ENCODE results near the gene GPR15.
"Not testable (repeated sequence)": the region's sequence is repeated elsewhere in the genome, so short reads cannot be mapped to it uniquely, and the experiment has no call there.

The GPR15 gene

DNA sequence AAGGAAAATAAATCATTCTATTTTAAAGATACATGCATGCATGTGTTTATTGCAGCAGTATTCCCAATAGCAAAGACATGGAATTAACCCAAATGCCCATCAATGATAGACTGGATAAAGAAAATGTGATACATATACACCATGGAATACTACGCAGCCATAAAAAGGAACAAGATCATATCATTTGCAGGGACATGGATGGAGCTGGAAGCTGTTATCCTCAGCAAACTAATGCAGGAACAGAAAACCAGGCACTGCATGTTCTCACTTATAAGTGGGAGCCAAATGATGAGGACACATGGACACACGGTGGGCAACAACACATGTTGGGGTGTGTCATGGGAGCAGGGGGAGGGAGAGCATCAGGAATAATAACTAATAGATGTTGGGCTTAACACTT is 28.0 kb downstream of the GPR15 start:
- not testable (repeated sequence) for DNase-seq

DNA sequence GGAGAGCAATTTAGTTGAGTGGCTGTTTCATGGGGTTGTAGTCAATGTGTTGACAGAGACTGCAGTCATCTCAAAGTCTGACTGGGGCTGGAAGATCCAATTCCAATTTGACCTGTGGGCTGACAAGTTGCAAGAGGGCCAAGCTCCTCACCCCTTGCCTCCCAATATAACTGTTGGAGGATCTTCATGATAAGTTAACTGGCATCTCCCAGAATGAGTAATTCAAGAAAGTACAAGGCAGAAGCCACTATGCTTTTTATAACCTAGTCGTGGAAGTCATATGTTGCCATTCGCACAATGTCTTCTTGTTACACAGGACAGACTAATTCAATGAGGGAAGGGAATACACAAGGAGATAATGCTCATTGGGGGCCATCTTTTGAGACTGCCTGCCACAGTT is 29.1 kb downstream of the GPR15 start:
- no peak for DNase-seq

DNA sequence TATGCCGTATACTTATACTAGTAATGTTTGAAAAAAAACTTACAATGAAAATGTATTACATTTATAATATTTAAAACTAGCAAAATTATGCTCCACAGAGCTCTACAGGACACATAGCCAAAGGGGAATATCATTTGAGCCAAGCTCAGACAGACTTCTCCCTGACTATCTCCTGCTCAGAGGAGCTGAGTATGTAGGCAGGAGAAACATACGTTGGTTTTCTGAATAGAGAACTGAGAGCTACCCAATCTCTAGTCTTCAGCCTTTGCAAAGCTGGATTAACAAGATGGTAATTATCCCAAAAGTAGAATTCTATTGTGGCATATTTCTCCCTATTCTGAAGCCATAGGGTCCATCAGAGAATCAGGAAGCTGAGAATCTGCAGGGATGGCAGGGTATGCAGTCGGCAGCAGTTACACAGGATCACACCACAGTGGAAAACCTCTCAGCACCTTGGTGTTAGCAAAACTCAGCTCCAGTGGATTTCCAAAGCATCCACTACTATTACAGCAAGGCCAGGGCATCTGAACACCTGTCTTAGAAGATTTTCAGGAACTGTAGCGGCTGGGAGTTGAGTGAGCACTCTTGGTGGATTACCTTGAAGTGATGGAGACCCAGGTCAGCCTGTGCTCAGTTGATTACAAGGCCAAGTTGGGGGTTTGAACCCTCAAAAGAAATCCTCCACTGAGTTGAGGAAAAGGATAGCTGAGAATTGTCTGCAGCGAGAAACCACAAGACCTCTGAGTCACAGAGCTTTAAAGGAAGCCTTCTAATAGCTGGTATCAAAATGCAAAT is 30.1 kb downstream of the GPR15 start:
- DNase-seq = peak; percentile 13 to 55

DNA sequence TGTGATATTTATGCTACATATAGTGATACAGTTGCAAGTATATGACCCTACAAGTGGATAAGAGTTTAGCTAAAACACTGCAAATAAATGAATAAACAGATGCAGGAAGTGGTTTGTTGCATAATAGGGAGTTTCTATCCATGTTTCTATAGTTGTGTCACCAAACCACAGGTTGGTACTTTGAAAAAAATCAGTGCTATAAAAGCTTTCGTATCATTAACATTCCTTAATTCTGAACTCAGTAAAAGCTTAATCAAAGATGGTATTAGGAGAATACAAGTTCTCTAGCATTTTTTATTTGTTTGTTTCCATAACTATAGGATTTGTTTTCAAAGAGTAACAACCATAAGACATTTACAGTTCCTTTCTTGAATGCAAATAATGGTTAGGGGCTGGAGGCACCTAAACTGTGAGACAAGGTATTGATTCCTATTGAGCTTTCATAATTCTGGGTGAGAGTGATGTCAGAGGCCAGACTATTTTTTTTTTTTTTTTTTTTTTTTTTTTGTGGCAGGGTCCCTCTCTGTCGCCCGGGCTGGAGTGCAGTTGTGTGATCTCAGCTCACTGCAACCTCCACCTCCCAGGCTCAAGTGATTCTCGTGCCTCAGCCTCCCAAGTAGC is 32.0 kb downstream of the GPR15 start:
- peak; percentile 35 to 86 for DNase-seq

DNA sequence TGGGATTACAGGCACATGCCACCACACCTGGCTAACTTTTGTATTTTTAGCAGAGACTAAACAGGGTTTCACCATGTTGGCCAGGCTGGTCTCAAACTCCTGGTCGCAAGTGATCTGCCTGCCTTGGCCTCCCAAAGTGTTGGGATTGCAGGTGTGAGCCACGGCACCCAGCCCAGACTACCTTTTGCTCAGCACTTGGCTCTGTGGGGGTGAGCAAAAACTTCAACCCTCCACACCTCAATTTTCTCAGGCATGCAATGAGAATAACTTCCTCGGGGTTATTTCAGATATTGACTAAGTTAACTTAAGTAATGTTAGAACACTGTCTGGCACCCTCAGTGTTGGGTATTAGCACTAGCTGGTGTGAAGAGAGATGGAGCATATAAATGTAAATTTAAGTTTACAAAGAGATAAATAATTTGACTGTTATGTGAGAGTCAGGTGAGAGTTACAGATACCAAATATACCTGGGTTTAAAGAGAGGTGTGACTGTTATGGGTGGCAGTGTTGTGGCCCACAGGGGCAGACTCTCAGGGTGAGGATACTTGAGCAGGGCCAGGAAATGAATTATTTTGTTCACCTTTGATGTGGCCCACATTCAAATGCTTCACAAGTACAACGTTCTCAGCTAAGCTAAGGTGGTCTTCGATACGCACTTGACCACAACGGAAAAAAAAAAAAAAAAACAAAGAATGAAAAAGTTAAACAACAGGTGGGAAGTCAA is 32.7 kb downstream of the GPR15 start:
- peak; percentile 52 to 81 for DNase-seq

DNA sequence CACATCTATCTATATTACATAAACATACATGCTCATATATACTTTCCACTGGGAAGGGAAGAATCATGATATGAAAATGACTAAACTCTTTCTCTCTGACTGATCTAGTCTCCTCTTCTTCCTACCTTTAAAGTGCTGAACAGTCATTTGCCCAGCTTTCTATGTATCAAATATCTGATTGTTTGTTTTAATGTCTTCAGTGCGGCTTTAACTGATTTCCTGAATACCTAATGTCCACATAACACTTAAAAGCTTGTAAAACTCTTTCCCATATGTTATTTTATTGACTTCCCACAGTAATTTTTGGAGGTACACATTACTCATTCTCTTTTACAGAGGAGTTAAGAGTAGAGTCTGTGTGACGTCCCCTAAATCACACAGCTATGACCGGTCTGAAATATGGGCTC is 33.5 kb downstream of the GPR15 start:
- DNase-seq = peak in 1 of 2 donors; percentile 20

DNA sequence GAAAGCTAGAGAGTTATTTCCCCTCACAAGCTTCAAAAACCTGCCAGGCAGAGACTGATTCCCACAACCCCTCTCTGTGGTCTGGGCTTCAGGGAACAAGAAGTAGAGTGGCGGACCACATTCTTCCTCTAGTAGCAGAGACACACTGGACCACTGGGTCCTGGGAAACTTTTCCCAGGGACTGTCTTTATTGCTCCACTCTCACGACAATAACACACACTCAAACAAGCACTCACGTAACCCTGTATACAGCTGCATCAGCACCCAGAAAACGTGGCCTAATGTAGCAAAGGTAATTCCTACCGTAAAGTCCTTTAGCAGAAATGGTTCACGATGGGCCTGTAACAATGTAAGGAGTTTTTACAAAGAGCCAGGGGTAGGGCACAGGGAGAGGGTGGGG is 34.1 kb downstream of the GPR15 start:
- DNase-seq = peak in 1 of 2 donors; percentile 15

DNA sequence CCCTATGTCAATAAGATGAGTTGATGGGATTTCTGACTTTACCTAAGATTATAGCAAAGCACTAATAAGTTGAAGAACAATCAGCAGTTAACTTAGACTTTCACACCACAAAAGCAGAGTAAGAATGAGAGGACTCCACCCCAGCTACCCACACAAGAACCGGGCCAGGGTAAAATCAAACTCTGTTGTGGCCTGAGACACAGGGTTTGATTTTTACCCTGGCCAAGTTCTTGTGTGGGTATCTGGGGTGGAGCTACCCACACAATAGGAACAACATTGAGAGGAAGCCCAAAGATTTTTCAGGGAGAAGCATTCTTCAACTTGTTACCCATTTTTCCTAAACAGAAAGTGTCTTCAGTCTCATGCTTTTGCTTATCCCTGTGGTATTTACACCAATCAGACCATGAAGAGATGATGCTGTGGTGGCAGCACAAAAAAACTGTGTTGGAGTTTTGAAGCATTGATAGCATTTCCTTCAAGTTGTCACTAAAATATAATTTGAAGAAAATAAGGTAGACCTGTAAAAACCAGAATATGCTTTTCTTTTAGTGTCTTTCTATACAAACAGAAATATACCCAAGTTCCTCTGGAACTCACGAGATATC is 36.0 kb downstream of the GPR15 start:
- peak in 1 of 2 donors; percentile 44 for DNase-seq

DNA sequence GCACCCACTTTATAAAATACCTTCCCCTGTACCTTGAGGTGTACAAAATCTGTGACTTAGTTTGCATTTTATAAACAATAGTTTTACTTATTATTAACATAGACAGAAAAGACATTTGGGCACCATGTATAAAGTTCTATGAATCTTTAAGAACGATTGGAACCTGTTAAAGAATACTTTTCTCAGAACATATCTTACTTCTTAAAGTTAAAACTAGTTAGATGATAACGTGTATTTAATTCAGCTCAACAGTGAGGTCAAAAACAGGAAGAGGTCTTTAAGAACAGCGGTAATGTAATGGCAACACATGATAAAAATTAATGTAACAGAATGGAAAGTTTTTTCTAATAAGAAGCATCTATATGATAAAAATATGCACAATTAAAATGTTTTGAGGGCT is 36.6 kb downstream of the GPR15 start:
- peak in 1 of 2 donors; percentile 21 for DNase-seq

DNA sequence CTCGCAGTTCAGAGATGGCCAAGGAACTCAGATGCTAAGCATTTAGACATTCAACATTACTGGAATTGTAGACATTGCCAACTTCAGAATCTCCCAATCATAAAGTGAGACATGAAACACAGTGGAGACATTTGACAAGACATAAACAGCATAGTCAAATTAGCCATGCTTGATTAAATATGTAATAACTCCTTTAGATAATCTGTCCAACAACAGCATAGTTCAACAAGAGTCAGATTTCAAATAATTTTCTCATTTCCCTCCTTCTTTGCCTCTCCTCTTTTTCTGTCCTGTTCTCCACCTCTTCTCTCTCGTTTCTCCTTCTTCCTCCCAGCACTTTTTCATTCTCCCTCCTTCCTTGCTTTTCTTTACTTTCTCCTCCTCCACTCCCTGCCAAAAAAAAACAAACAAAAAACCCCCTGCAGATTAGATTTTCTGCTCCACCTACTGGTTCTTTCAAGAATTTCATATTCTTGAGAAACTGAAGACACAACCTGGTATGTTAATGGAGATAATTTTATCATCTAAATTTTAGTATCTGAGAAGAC is 41.5 kb downstream of the GPR15 start:
- peak in 1 of 2 donors; percentile 61 for DNase-seq

DNA sequence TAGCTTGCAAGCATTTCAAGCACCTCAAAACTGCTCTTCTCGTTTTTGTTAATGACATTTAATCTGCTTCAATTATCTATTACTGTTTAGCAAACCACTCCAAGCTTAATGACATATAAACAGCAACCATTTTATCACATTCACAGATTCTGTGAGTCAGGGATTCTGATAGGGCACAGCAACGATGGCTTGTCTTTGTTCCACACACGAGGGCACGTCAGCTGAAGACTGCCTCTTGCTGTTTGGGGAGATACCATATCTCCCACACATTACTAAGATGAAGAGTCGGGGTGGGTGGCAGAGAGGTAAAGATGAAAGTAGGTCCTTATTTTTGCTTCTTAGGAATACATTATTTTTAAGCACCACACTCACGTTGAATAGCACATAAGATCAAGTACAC is 42.4 kb downstream of the GPR15 start:
- no peak for DNase-seq

DNA sequence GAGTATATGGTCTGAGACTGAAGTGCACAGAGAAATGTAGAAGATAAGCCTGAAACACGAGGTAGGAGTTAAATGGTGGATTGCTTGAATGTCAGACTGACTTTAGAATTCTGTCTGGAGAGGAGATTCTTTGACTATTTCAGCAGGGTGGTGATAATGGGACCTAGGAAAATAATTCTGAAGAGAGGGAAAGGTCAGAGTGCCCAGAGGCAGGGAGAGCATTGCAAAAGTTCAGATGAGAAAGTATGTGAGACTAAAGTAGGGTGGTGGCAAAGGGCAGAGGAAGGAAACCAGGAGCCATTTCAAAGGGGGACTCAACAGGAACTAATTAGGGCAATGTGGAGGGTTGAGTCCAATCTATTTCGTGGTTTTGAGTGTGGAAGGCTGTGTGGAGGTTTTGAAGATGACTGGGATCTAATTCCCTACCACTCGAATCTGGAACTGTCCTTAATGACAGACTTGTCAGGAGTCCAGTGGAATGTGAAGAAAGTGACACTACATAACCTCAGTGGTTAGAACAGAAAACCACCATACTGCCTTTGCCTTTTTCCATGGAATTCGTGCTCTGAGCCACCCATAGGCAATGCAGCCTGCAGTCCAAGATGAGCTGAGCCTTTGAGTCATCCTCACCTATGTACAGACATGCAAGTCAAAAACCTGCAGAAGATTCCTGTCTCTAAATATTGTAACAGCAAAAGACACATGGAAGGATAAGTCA is 45.6 kb downstream of the GPR15 start:
- DNase-seq = no peak

DNA sequence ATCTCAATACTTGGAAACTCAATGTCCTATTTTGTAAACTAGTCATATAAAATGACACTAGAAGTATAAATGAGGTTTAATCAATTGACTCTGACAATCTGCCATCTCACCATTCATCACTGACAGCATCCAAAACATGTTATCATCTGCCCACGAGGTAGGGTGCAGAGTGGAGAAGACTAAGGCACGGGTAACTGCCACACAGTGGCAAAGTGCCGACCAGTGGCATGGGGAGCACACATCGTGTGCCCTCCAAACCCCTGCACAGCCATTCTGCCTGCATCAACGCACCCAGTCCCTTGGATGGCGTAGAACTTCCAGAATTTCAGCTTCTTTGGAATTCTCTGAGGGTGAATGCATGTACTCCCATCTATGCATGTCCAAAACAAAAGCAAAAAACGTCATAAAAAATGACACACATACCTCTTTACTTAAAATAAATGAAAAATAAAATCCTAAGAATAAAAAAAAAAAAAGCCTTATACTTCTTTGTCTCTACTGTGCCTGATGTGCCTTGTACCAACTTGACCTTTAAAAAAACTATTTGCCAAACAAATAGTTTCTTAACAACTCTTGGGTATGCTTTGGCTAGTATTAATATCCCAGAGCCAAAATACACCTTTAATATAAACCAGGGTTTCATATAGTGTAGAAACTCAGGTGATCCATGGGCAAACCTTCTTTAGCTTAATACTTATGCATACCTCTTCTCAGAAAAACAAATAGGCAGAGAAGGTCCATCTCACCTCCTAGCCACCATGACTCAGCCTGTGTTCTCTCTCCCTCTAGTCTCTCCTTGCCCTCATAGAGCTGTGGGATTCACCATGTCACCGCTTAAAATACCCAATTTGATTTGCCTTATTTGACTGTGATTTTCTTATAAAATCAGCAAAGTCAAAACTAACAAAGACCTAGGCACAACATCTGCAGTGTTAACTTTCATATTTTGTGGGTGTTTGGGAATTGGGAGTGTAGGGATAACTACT is 48.9 kb downstream of the GPR15 start:
- no peak for DNase-seq

DNA sequence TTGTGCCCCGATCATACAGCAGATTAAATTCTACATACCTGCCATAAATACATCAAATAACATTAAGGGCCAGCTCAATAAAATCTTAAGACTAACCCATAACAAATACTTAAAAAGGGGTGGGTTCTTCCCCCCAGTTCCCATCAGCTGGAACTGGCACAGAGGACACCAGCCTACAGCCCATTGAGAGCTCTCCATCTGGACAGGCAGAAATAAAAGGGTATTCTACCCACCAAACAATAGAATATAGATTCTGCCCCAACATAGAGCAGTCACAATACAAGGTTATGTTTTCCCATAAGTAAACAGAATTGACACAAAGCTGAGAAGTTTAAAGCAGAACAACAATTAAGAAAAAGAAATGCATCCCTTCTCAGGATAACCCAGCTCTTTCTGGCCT is 49.7 kb downstream of the GPR15 start:
- DNase-seq = no peak

DNA sequence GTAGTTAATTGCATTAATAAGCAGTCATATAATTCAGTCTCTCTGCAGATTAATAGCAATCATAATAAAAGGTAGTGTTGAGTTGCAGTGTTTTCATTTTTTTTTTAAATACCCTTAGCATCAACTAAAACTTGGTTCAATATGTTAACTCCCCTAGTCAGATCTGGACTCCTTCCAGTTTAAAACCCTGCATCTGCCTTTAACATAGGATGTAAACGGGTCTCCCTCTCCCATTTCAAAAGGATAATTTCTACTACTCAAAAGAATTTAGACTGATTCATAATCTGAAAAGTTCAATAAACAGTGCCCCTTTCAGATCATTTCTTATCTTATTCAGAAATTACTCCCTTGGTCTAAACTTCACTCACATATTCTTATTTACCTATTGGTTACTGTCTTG is 50.3 kb downstream of the GPR15 start:
- DNase-seq = no peak

DNA sequence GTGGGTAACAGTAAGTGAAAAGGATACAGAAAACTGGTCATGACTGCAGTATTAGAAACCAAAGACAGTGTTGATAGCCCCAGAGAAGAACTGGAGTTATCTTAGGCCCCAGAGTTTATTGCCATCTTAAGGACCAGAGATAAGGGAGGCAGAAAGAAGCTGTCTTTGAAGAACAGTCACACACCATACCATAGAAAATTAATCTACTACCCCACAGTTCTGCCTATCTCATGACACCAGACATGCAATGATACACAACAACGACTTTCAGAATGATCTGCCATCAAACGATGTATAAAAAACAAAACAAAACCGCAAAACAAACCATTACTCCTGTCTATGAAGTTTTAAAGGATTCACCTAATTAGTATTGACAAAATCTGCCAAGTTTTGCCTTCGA is 52.0 kb downstream of the GPR15 start:
- no peak for DNase-seq

All from CD4-positive, alpha-beta T cell treated with Interleukin-4 for 1 hour (primary cell).